Skin epidermis (tissue), 12 donors: ENCODE measurements around the gene KIF12.
"Not testable (repeated sequence)": the region's sequence is repeated elsewhere in the genome, so short reads cannot be mapped to it uniquely, and the experiment has no call there.

ENCODE experiments used
- H3K27ac ChIP-seq, 21 experiments: fragments of 200-600 bp; sonication (generic) in 11 of 21; one replicate each; pipeline ENCODE4 v1.5.0; 2020; ENCODE audit warnings: mild to moderate bottlenecking in 3 of 21, inconsistent platforms in 2 of 21, moderate library complexity in 2 of 21
- H3K4me3 ChIP-seq, 7 experiments: fragments of 200-600 bp; sonication (generic) in 2 of 7; one replicate each; pipeline ENCODE4 v1.5.0; 2020; ENCODE audit warnings: inconsistent platforms in 2 of 7, mild to moderate bottlenecking in 2 of 7, moderate library complexity in 1 of 7

The KIF12 gene

GRCh38 chr9:114053246-114054005 lies 45.7 kb downstream of the KIF12 start:
- Histone ChIP-seq H3K4me3 (no peak overlapping the region), H3K27ac (no peak overlapping the region)

GRCh38 chr9:114051706-114052105 lies 47.4 kb downstream of the KIF12 start:
- H3K4me3 ChIP-seq = no peak overlapping the region
- no peak overlapping the region for H3K27ac ChIP-seq

GRCh38 chr9:114051281-114051680 lies 47.8 kb downstream of the KIF12 start:
- no peak overlapping the region for H3K4me3 ChIP-seq
- no peak overlapping the region for H3K27ac ChIP-seq

- Histone ChIP-seq H3K4me3 (no peak overlapping the region), H3K27ac (no peak overlapping the region)
These were observed 48.4 kb downstream of the KIF12 start for GRCh38 chr9:114050646-114051045.

GRCh38 chr9:114050226-114050568 lies 48.9 kb downstream of the KIF12 start:
- no peak overlapping the region for H3K27ac ChIP-seq
- no peak overlapping the region for H3K4me3 ChIP-seq

- no peak overlapping the region for H3K4me3 ChIP-seq
- no peak overlapping the region for H3K27ac ChIP-seq
These were observed 49.5 kb downstream of the KIF12 start for GRCh38 chr9:114049441-114050225.

- no peak overlapping the region for H3K27ac ChIP-seq
- no peak overlapping the region for H3K4me3 ChIP-seq
These were observed 50.3 kb downstream of the KIF12 start for GRCh38 chr9:114048533-114049415.

GRCh38 chr9:114047717-114048116 lies 51.4 kb downstream of the KIF12 start:
- Histone ChIP-seq H3K27ac (no peak overlapping the region), H3K4me3 (no peak overlapping the region)

- H3K27ac ChIP-seq = no peak overlapping the region
These were observed 52.2 kb downstream of the KIF12 start for GRCh38 chr9:114046875-114047274.

GRCh38 chr9:114046237-114046755 lies 52.8 kb downstream of the KIF12 start:
- Histone ChIP-seq H3K27ac (no peak overlapping the region), H3K4me3 (no peak overlapping the region)

More at GRCh38 chr9:114046875-114047274, 52.2 kb downstream of the KIF12 start:
- no peak overlapping the region for H3K4me3 ChIP-seq

- H3K4me3 ChIP-seq, H3K27ac ChIP-seq: not testable (repeated sequence)
These were observed 55.4 kb downstream of the KIF12 start for GRCh38 chr9:114043660-114044059.
